IPS-18a (cell line): Measurements from ENCODE around the gene GPR137B.
"Not testable (repeated sequence)": the region's sequence is repeated elsewhere in the genome, so short reads cannot be mapped to it uniquely, and the experiment has no call there.

ENCODE experiments used
- H3K27ac ChIP-seq: one replicate; pipeline ENCODE4 v1.5.1; 2013; ENCODE audit warnings: low read length
- H3K27me3 ChIP-seq: one replicate; pipeline ENCODE4 v1.6.1; 2013; ENCODE audit warnings: mild to moderate bottlenecking, low read length; ENCODE audit not compliant: control insufficient read depth, insufficient read depth
- H3K36me3 ChIP-seq: one replicate; pipeline ENCODE4 v1.6.1; 2013; ENCODE audit warnings: low read depth, low read length; ENCODE audit not compliant: control insufficient read depth
- H3K4me1 ChIP-seq: one replicate; pipeline ENCODE4 v1.6.1; 2013; ENCODE audit warnings: low read depth, low read length; ENCODE audit not compliant: control insufficient read depth
- H3K4me3 ChIP-seq: one replicate; pipeline ENCODE4 v1.5.1; 2013; ENCODE audit warnings: low read length
- H3K9ac ChIP-seq: one replicate; pipeline ENCODE4 v1.6.1; 2013; ENCODE audit warnings: mild to moderate bottlenecking, low read length, moderate library complexity
- H3K9me3 ChIP-seq: one replicate; pipeline ENCODE4 v1.6.1; 2013; ENCODE audit warnings: low read depth, low read length; ENCODE audit not compliant: control insufficient read depth

GPR137B gene

DNA sequence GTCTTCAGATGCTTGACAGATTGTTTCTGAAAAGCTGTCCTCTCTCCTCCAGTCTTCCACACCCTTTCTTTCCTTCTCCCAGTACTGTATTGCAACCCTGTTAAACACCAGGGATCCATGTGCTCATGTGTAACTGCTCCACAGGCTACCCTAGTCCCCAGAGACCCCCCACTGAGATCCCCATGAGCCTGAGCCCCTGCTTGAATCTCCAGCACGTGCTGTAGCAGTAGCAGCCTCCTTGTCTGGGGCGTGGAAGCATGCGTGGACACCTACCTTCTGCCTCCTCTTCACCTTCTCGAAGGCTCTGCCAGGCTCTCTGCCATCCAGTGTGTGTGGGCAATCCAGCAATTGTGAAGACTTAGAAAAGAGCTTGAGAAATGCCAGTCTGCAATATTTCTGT, 25.2 kb downstream of the GPR137B start:
- Histone ChIP-seq H3K36me3 (no peaks in the 10 kb centered on the region), H3K4me3 (no peak overlapping the region), H3K9me3 (no peaks in the 10 kb centered on the region), H3K27ac (no peak overlapping the region), H3K9ac (no peak overlapping the region), H3K27me3 (no peaks in the 10 kb centered on the region), H3K4me1 (no peaks in the 10 kb centered on the region)

GRCh38 chr1:236168716-236169429, 26.5 kb downstream of the GPR137B start:
- no peaks in the 10 kb centered on the region for H3K9me3 ChIP-seq
- H3K27me3 ChIP-seq, result no peaks in the 10 kb centered on the region
- no peak overlapping the region for H3K4me3 ChIP-seq
- H3K27ac ChIP-seq, result no peak overlapping the region
- no peak overlapping the region for H3K9ac ChIP-seq
- peaks cover 4% of the 10 kb centered on the region for H3K4me1 ChIP-seq
- no peaks in the 10 kb centered on the region for H3K36me3 ChIP-seq

DNA sequence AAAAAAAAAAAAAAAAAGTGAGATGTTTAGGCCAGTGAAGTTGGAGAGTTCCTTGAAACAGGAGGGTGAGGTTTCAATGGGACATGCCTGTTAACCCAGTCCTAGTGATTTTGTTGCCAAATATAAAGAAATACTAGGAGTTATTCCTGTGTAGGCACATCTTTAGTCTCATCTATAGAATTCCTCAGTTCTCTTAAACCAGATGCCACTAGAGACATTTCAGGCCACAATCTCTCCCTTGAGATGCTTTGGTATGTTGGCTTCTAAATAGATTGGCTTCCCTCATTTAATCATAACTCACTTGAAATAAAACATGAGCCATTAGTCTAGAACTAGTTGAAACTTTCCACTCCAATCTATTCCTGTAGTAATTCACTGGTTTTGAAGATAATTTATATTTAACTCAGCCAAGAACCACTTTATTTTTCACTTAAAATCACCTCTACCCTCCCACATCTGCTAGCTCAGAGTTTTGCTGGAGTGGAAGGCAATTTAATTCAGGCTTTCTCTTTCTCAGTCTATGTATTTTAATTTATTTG, 29.8 kb downstream of the GPR137B start:
- no peaks in the 10 kb centered on the region for H3K36me3 ChIP-seq
- no peak overlapping the region for H3K27ac ChIP-seq
- no peak overlapping the region for H3K9ac ChIP-seq
- H3K4me1 ChIP-seq, result peaks cover 4% of the 10 kb centered on the region
- H3K4me3 ChIP-seq, result no peak overlapping the region
- H3K9me3 ChIP-seq, result no peaks in the 10 kb centered on the region
- no peaks in the 10 kb centered on the region for H3K27me3 ChIP-seq

- Histone ChIP-seq H3K9ac (no peak overlapping the region), H3K9me3 (no peaks in the 10 kb centered on the region), H3K27ac (no peak overlapping the region), H3K4me3 (no peak overlapping the region), H3K36me3 (no peaks in the 10 kb centered on the region), H3K4me1 (peaks cover 4% of the 10 kb centered on the region), H3K27me3 (no peaks in the 10 kb centered on the region)
These were observed 30.9 kb downstream of the GPR137B start for GRCh38 chr1:236173174-236173767.

DNA sequence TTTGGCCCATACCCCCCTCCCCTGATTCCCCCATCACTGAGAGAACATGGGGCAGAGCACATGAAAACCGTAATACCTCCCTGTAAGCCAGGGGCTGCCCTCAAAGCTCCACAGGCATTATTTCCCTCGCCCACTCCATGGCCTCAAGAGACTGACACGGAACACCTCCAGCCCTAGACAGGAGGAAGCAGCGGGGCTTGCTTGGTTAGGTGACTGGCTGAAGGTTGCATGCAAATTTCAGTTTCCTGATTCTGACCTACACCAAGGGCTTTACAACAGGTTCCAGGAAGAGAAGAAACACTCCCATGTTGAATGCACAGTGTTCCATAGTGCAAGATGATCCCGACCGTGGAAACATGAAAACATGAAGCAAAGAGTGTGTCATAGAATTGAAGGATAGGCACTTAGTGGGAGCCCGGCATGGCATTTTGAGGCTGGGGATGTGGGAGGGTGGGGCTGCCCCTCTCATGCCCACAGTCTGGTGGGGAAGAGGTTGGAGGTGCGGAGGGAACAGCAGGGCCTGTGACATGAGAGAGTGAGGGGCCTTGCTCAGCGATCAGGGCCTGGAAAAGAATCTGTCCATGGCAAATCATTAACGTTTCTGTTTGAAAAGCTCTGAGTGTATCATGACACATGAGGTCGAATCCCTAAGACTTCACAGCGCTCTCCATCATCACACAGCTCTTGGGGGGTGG, 33.5 kb downstream of the GPR137B start:
- Histone ChIP-seq H3K27ac (no peak overlapping the region), H3K4me3 (no peak overlapping the region), H3K9ac (no peak overlapping the region), H3K36me3 (no peaks in the 10 kb centered on the region), H3K27me3 (no peaks in the 10 kb centered on the region), H3K9me3 (no peaks in the 10 kb centered on the region), H3K4me1 (peaks cover 4% of the 10 kb centered on the region)

DNA sequence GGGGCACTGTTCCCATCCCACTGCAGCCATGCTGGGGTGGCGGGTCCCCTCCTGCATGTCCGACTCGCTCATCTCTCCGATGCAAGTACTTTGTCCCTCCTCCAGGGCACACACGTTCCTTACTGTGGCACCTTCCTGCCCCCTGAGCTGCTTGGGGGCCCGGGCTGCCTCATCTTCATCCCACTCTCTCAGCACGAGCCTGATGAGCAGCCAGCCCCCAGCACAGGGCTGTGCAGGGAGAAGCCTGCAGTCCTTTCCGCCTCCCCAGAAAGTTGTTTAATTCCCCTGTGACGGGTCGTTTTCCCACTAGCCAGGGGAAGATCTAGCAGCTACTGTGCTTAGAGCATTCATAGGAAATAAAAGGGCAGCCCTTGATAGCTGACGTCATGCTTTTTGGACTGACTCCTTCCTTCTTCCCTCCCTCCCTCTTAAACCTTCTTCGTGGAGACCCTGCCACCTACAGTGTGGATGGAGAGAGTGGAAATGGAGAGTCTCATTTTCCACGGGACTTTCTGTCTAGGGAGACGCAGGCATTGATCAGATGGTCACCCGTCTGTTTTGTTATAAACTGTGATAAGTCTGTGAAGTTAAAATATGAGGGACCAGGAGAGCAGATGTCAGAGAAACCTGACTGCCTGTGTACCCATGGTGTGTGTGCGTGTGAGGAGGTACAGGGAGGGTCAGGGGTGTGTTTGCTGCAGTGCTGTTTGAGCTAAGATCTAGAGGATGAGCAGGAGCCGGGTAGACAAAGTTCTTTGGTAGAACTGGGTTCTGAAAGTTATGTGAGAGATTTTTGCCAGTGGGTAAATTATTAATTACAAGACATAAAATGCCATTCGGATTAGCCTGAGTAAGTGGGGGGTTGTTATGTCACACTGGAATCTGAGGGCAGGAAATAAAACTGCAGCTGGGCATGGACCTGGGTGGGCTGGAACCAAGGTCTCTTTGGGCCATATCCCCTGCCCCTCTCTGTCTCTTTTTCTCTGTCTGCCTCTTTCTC, 34.3 kb downstream of the GPR137B start:
- Histone ChIP-seq H3K4me3 (no peak overlapping the region), H3K36me3 (no peaks in the 10 kb centered on the region), H3K27me3 (no peaks in the 10 kb centered on the region), H3K4me1 (peaks cover 4% of the 10 kb centered on the region), H3K9ac (no peak overlapping the region), H3K27ac (no peak overlapping the region), H3K9me3 (no peaks in the 10 kb centered on the region)

DNA sequence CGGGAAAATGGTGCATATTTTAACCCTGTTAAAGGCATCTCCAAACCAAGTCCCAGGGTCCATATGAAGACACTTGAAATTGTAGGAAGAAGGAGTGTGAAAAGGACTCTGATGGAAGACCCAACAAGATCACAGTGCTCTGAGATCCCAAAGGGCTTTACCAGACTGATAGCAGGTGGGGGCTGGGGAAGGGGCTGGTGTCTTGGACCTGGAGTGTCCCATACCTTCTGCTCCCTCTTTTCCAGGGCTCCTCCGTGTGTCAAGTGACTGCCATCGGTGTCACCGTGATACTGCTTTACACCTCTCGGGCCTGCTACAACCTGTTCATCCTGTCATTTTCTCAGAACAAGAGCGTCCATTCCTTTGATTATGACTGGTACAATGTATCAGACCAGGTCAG, 37.3 kb downstream of the GPR137B start:
- no peaks in the 10 kb centered on the region for H3K36me3 ChIP-seq
- H3K4me3 ChIP-seq, result no peak overlapping the region
- no peak overlapping the region for H3K9ac ChIP-seq
- no peaks in the 10 kb centered on the region for H3K4me1 ChIP-seq
- H3K27ac ChIP-seq, result no peak overlapping the region
- no peaks in the 10 kb centered on the region for H3K27me3 ChIP-seq
- no peaks in the 10 kb centered on the region for H3K9me3 ChIP-seq

DNA sequence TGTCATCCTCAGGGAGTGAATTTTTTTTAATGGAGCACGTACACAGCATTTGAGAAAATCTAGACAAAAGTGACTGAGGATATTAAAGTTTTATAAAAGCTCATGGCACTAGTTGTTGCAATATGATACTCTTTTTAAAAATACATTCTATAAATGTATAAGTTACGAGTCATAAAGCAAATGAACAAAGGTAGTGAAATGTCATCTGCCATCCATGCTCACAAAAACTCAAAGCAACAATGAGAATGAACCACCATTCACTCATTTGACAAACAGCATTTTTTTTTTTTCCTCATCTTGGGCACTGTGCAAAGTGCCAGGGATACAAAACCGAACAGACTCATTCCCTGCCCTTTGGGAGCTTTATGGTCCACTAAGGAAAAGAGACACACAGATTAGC, 38.7 kb downstream of the GPR137B start:
- Histone ChIP-seq H3K27me3 (no peaks in the 10 kb centered on the region), H3K27ac (no peak overlapping the region), H3K4me1 (no peaks in the 10 kb centered on the region), H3K36me3 (no peaks in the 10 kb centered on the region), H3K9ac (no peak overlapping the region), H3K4me3 (no peak overlapping the region), H3K9me3 (no peaks in the 10 kb centered on the region)

- H3K4me1 ChIP-seq, result no peaks in the 10 kb centered on the region
- no peaks in the 10 kb centered on the region for H3K27me3 ChIP-seq
- no peak overlapping the region for H3K27ac ChIP-seq
- no peak overlapping the region for H3K9ac ChIP-seq
- no peak overlapping the region for H3K4me3 ChIP-seq
- no peaks in the 10 kb centered on the region for H3K36me3 ChIP-seq
- no peaks in the 10 kb centered on the region for H3K9me3 ChIP-seq
These were observed 43.3 kb downstream of the GPR137B start for GRCh38 chr1:236185687-236186086.

DNA sequence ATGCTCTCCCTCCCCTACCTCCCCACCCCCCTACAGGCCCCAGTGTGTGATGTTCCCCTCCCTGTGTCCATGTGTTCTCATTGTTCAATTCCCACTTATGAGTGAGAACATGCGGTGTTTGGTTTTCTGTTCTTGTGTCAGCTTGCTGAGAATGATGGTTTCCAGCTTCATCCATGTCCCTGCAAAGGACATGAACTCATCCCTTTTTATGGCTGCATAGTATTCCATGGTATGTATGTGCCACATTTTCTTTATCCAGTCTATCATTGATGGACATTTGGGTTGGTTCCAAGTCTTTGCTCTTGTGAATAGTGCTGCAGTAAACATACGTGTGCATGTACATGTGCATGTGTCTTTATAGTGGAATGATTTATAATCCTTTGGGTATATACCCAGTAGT, 44.1 kb downstream of the GPR137B start:
- H3K4me3 ChIP-seq, H3K4me1 ChIP-seq, H3K9me3 ChIP-seq, H3K27me3 ChIP-seq, H3K27ac ChIP-seq, H3K9ac ChIP-seq, H3K36me3 ChIP-seq: not testable (repeated sequence)

- not testable (repeated sequence) for H3K36me3 ChIP-seq, H3K27me3 ChIP-seq, H3K9ac ChIP-seq, H3K27ac ChIP-seq, H3K4me3 ChIP-seq, H3K4me1 ChIP-seq, H3K9me3 ChIP-seq
These were observed 45.7 kb downstream of the GPR137B start for GRCh38 chr1:236188084-236188483.
